Cerebellar nuclear complex (tissue), 1 donor: ENCODE data around the gene FICD.

ENCODE experiments used
- DNase-seq, 2 experiments: peaks; one replicate each; lab custom pipeline; 2025; lab: John Stamatoyannopoulos, UW

FICD gene

DNA sequence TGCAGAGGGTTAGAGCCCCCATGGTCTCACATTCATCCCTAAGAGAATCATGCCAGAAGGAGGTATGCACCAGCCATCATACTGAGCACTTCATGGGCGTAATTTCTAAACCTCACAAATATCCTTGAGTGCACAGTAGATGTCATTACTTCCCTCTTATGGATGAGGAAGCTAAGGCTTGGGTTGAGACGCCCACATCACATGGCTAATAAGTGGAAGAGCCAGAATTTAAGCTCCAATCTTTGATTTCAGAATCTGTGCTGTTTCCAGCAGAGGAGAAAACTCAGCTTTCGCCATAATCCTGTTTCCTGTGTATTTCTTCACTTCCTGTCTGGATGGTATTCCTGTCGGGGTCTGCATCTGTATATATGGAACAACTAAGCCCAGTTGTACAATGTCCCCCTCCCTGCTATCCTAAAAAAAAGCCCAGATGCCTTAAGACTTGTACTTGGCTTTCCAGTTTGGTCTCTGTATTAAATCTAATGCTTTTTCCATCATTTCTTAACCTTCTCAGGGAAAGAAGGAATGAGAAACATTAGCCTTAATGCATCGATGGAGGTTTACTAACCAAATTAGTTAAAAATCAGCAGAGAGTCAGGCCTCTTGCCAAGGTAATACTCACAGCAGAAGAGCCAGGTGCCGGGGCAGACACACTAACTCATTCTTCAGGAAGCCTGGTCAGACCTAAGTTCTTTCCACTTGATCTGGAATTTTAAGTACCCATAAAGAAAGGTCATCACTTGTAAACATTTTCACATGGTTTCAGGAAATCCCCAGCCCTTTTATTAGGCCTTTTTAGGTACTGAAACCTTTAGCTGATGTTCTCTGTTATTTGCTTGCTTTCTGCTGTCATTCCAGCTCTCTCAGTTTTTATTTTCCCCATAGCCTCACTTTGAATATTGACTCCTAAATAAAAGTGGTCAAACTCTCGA lies 52.6 kb downstream of the FICD start:
- no peak for DNase-seq

GRCh38 chr12:108568338-108569154 lies 53.5 kb downstream of the FICD start:
- no peak for DNase-seq
